NT2/D1 (cell line): Measurements from ENCODE around the gene NAV2.

Experiments
- SUZ12 ChIP-seq: IDR thresholded peaks from 2 replicates; pipeline ENCODE4 v1.6.1; 2011; ENCODE audit not compliant: insufficient read length, insufficient read depth; ENCODE audit errors: extremely low read depth
- YY1 ChIP-seq: IDR thresholded peaks from 2 replicates; pipeline ENCODE4 v1.6.1; 2011; ENCODE audit not compliant: insufficient read length, insufficient read depth

DNA sequence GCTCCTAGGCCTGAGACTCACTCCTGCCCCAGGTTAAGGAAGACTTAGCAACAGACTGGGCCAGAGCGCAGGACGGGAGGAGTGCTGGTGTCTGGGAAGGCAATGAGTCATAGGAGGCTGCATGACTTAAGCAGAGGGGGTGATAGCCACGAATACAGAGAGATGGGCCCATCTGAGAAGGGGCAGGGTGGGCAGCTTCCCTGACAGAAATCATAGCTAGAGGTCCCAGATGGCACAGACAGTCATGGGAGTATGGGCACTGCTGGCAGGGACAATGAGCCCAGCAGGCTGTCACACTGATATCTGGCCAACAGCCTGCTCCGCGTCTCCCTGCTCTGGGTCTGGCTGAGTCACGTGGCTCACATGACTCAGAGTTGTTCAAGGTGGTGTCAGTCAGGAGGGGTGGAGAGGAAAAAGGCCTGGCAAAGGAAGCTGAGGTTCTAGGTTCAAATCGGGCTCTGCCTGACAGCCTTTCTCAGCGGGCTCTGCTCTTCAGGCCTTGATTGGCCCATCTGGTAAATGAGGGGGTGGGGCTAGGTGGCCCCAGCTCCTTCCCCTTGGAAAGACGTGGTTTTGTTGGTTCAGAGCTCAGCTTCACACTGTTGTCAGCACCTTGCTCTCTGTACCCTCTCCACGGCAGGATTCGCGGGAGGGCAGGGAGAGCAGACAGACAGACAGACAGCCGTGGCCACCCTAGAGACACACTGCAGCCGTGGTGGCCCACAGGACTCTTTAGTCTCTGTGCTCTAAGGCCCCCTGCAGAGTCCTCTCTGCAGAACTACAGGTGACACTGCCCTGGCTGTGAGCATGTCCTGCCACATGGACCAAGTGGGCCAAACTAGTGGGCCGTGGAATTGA is 399.9 kb downstream of the NAV2 start:
- TF ChIP-seq YY1 (no peak), SUZ12 (no peak)
